ENCODE measurements around the gene FKBP11.
"Not testable (repeated sequence)": the region's sequence is repeated elsewhere in the genome, so short reads cannot be mapped to it uniquely, and the experiment has no call there.

Gene FKBP11

DNA sequence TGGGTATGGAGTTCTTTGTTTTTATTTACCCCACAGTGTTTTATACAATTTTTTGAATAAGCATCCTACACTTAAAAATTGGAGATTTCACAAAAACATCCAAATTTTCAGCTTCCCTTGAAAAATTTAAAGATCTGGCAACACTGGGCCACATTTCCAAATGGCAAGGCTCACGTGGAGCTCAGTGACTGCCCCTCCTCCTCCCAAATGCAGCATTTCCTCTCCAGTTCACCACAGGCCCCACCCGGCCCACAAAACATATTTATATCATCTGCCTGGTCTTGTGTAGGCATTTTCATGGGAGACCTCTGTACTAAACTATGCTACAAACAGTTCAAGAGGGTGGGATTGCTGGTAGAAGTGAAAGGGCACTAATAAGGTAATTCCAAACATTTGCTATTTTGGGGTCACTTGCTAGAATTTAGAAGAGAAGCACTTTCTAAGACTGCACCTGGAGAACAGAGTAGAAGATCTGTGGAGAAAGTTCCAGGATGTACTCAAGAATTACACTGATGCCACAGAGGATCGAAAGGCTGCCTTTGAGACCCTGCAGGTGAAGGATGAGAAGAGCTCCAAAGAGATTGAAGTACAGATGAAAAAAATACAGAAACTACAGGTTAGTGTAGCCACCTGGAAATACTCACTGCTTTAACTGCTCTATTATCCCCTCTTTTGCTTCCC lies 7.3 kb downstream of the FKBP11 start:
- in situ Hi-C loops (cut with HindIII; ENCODE audit: low sequenced_read_pairs) = no loop called here
- TF ChIP-seq, protein P1, sequence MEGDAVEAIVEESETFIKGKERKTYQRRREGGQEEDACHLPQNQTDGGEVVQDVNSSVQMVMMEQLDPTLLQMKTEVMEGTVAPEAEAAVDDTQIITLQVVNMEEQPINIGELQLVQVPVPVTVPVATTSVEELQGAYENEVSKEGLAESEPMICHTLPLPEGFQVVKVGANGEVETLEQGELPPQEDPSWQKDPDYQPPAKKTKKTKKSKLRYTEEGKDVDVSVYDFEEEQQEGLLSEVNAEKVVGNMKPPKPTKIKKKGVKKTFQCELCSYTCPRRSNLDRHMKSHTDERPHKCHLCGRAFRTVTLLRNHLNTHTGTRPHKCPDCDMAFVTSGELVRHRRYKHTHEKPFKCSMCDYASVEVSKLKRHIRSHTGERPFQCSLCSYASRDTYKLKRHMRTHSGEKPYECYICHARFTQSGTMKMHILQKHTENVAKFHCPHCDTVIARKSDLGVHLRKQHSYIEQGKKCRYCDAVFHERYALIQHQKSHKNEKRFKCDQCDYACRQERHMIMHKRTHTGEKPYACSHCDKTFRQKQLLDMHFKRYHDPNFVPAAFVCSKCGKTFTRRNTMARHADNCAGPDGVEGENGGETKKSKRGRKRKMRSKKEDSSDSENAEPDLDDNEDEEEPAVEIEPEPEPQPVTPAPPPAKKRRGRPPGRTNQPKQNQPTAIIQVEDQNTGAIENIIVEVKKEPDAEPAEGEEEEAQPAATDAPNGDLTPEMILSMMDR (IDR thresholded peaks at IDR 0.05; ENCODE audit: low read depth, low read length) = no peak
- no peak for DNase-seq (ENCODE audit: low read depth, low spot score)
- H3K4me3 ChIP-seq (ENCODE audit: low read depth, low read length) = no peak overlapping the region

- in situ Hi-C loops (cut with HindIII; ENCODE audit: low sequenced_read_pairs) = no loop called here
- DNase-seq (ENCODE audit: low read depth, low spot score) = no peak
- no peak overlapping the region for H3K4me3 ChIP-seq (ENCODE audit: low read depth, low read length)
- TF ChIP-seq, protein P1 (IDR thresholded peaks at IDR 0.05; ENCODE audit: low read depth, low read length) = no peak
These were observed 15.1 kb downstream of the FKBP11 start for GRCh38 chr12:48910196-48910595.

GRCh38 chr12:48909698-48910097 lies 15.6 kb downstream of the FKBP11 start:
- in situ Hi-C loops (cut with HindIII; ENCODE audit: low sequenced_read_pairs); H3K4me3 ChIP-seq (ENCODE audit: low read depth, low read length); DNase-seq (ENCODE audit: low read depth, low spot score): not testable (repeated sequence)

- in situ Hi-C loops (cut with HindIII; ENCODE audit: low sequenced_read_pairs) = no loop called here
- no peak for DNase-seq (ENCODE audit: low read depth, low spot score)
- TF ChIP-seq, protein P1 (IDR thresholded peaks at IDR 0.05; ENCODE audit: low read depth, low read length) = no peak
- H3K4me3 ChIP-seq (ENCODE audit: low read depth, low read length) = no peak overlapping the region
These were observed 18.0 kb downstream of the FKBP11 start for GRCh38 chr12:48907245-48907644.

DNA sequence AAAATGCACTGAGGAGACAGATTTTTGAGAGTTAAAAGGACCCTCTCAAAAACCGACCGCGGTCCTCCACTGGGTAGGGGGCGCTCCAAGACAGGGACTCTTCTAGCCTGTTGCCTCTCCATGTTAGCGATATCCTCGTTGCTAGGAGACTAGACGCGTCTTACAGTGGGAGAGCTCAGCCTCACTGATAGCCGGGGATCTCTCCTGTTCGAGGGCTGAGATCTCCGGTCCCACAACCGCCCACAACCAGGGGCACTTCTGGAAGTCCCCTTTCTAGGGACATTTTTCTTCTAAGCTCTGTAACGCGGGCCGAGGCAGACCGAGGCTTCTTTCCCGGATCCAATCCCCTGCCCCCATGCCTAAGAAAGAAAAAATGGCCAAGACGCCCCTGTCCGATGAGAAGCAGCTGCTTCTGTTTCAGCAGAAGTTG lies 21.3 kb downstream of the FKBP11 start:
- DNase-seq (ENCODE audit: low read depth, low spot score) = peak; percentile 85
- in situ Hi-C loops (cut with HindIII; ENCODE audit: low sequenced_read_pairs) = no loop called here
- TF ChIP-seq, protein P1 (IDR thresholded peaks at IDR 0.05; ENCODE audit: low read depth, low read length) = peak; percentile 81
- H3K4me3 ChIP-seq (ENCODE audit: low read depth, low read length) = peak overlapping the region; percentile 47

- DNase-seq (ENCODE audit: low read depth, low spot score) = no peak
- TF ChIP-seq, protein P1 (IDR thresholded peaks at IDR 0.05; ENCODE audit: low read depth, low read length) = no peak
- in situ Hi-C loops (cut with HindIII; ENCODE audit: low sequenced_read_pairs) = no loop called here
- H3K4me3 ChIP-seq (ENCODE audit: low read depth, low read length) = no peak overlapping the region
These were observed 21.8 kb downstream of the FKBP11 start for GRCh38 chr12:48903363-48903981.

DNA sequence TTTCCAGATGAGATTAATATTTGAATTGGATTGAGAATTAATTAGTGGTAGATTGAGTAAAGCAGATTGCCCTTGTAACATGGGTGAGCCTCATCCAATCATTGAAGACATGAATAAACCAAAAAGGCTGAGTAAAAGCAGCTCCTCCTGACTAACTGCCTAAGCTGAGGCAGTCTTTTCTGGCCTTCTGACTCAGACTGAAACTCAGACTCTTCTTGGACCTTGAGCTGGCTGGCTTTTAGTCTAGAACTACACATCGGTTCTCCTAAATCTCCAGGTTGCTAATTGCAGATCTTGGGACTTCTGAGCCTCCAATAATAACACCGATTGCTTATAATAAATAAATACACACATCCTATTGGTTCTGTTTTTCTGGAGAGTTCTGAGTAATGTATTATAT lies 24.0 kb downstream of the FKBP11 start:
- TF ChIP-seq, protein P1 (IDR thresholded peaks at IDR 0.05; ENCODE audit: low read depth, low read length) = no peak
- no peak for DNase-seq (ENCODE audit: low read depth, low spot score)
- H3K4me3 ChIP-seq (ENCODE audit: low read depth, low read length) = no peak overlapping the region
- in situ Hi-C loops (cut with HindIII; ENCODE audit: low sequenced_read_pairs) = no loop called here
